GM19467 (cell line): Measurements from ENCODE around the gene NDOR1.
A peak's percentile ranks its signal among the peaks of the same experiment; 100 is the strongest.

Source experiments
- ATAC-seq: cut with Tn5 transposase; IDR thresholded peaks from one replicate; pipeline ENCODE4 v1.9.1; 2021; ENCODE audit warnings: mild to moderate bottlenecking, moderate library complexity; ENCODE audit not compliant: unreplicated experiment

NDOR1 gene

DNA sequence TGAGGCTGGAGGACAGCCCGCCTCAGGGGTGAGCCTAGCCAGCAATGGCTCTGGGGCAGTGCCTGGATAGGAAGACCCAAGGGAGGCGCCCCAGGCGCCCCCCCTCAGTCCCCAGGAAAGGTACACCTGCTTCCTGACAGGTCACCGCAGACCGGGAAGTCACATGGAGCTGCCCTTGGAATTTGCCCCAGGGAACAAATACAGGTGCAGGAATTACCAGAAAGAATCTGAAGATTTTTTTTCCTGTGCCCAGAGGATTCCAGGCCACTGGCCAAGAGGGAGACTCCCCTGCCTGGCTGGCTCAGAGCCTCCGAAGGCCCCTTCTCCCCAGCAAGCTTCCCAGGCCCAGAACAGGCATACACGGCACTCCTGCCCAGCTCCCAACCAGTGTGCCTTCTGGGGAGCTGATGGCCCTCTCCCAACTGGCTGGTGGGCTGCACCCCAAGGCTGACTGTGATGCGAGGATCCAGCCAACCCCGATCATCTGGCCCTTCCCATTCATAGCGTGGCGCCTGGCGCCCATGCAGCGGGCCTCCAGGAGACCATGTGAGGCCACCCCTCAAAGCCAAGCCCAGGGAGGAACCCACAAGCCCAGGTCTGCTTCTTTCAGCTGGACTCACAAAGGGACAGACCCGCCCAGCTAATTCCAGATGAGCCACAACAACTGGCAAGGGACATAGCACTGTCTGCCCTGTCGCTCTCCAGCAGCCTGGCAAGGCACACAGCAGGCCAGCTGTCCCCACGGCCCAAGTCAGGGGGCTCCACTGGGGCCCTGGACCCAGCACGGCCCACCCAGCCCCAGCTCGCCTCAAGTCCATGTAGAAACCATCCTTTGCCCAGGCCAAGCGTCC lies 7.2 kb upstream of the NDOR1 start:
- ATAC-seq, result no peak

- no peak for ATAC-seq
Observed at GRCh38 chr9:137198902-137199283, 6.6 kb upstream of the NDOR1 start.

DNA sequence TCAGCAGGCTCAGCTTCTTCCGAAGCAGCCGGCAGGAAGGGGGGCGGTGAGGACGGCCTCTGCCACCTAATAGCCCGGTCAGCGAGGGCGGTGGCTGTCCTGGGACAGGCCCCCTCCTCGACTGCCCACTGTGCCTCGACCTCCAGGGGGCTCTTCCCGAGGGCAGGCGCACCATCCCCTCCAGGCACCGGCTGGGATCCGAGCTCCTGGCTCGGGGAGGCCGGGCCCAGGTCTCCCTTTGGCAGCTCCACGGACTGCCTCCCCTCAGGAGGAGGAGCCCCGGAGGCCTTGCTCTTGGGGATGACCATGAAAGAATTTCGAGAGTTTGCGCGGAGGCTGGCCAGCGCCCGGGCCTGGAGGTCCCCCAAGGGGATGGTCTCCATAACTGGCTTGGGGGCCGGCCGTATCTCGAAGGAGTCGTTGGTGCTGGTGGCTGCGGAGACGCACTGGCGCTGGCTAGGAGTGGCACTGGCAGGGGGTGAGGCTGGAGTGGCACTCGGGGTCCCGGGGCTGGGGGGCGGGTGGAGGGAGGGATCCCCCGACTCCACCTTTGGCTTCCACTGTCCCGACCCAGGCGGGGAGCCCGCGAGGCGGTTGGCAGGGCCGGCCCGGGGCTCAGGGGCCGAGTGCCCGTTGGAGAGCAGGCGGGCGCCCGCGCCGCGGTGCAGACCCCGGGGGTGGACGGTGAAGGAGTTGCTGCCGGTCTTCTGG lies 5.9 kb upstream of the NDOR1 start:
- no peak for ATAC-seq

DNA sequence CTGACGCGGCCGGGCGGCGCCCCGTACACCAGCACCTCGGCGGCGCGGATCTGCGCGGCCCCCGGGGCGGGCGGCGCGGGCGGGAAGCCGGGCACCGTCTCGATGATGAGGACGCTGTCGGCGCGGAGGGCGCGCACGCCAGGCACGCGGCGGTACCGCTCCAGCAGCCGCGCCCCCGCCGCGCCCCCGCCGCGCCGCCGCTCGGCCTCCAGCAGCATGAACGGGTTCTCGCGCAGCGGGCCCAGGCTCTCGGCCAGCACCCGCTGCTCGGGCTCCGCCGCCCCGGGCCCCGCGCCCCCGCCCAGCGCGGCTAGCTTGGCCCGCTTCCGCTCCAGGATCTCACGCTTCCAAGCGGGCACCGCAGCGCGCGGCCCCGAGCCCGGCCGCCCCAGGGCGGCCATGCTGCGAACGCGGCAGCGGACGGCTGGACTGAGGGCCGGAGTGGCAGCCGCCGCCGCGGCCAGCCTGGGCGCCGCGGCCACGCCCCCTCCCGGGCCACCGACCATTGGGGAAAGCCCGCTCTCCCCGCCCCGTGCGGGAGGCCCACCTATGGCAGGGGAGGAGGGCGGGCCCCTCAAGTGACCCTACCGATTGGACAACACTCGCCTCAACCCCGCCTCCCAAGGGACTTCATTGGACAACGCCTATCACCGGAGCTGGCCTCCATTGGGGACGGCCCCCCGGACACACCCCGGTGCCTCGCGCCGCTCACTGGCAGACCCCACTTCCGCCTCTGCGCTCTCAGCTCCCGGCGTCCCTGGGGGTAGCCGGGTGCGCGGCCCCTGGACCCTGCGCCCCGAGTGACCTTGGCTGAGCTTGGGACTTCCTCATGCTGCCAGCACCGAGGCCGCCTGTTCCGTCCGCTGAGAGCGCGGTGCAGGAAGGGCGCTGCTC lies 4.9 kb upstream of the NDOR1 start, which contains the start of gene TPRN:
Gene TPRN, minus strand, starts transcription at position 431 of the 894 bp plus-strand sequence. Its CDS starts 30 bp downstream, at position 401.
- ATAC-seq, result peak; percentile 82

GRCh38 chr9:137201205-137201868 lies 4.2 kb upstream of the NDOR1 start:
- ATAC-seq, result no peak

GRCh38 chr9:137202966-137203365 lies 2.5 kb upstream of the NDOR1 start:
- ATAC-seq, result no peak

DNA sequence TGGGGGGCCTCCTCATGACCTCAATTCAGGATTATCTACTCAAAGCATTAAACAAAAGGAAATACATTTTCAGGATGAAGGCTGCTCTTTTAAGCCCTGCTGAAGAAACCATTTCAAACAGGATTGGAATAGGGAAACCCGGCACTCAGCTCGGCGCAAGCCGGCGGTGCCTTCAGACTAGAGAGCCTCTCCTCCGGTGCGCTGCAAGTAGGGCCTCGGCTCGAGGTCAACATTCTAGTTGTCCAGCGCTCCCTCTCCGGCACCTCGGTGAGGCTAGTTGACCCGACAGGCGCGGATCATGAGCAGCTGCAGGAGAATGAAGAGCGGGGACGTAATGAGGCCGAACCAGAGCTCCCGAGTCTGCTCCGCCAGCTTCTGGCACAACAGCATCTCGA lies 772 bp upstream of the NDOR1 start:
- ATAC-seq, result no peak

DNA sequence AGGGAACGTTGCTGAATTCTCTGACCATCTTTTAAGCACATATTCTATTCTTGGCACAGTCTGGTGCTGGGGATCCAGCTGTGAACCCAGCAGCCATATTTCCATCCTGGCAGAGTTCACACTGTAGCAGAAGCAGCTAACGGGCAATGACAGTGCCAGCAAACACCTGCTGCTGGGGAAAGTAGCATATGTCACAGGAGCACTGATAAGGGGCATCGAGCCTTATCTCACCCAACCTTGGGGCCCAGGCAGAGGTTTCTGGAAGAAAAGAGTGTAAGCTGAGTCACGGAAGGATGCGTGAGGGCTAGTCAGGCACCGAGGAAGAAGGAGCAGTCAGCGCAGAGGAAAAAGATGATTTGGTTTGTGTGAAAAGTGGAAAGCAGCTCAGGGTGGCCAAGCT lies 1.1 kb downstream of the NDOR1 start:
- ATAC-seq, result no peak

GRCh38 chr9:137211532-137211931 lies 6.0 kb downstream of the NDOR1 start:
- ATAC-seq, result no peak

- ATAC-seq, result no peak
Observed at GRCh38 chr9:137212520-137212919, 7.0 kb downstream of the NDOR1 start.

DNA sequence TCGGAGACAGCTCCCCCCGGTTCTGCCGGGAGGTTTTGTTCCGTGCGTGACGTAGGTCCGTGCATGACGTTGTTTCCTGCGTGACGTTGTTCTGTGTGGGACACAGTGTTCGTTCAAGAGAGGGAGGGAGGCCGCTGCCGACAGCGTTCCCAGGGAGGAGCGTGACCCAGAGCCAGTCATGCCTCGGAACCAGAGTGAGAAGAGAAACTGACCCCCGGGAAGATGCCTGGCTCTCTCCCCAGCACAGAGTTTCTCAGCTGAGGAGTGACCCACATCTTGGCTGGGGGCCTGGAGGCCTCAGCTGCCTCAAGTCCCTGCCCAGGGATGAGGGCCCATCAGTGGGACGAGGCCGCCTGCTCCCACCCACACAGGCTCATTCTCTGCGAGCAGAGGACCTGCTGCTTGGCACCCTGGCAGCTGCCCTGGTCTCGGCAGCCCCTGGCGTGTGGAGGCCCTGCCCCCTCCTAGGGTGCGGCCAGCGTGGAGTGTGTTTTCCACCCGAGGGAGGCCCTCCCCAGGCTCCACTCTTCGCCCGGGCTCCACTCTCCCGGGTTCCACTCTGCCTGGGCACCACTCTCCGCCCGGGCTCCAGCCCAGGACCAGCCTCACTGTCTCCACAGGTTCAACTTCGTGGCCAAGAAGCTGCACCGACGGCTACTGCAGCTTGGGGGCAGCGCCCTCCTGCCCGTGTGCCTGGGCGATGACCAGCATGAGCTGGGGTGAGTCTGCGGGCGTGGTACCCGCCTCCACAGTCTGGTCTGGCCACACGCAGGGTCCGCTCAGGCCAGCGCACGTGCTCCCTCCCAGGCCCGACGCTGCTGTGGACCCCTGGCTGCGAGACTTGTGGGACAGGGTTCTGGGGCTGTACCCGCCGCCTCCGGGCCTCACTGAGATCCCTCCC lies 7.9 kb downstream of the NDOR1 start:
- no peak for ATAC-seq

GRCh38 chr9:137214620-137215019 lies 9.1 kb downstream of the NDOR1 start:
- no peak for ATAC-seq

DNA sequence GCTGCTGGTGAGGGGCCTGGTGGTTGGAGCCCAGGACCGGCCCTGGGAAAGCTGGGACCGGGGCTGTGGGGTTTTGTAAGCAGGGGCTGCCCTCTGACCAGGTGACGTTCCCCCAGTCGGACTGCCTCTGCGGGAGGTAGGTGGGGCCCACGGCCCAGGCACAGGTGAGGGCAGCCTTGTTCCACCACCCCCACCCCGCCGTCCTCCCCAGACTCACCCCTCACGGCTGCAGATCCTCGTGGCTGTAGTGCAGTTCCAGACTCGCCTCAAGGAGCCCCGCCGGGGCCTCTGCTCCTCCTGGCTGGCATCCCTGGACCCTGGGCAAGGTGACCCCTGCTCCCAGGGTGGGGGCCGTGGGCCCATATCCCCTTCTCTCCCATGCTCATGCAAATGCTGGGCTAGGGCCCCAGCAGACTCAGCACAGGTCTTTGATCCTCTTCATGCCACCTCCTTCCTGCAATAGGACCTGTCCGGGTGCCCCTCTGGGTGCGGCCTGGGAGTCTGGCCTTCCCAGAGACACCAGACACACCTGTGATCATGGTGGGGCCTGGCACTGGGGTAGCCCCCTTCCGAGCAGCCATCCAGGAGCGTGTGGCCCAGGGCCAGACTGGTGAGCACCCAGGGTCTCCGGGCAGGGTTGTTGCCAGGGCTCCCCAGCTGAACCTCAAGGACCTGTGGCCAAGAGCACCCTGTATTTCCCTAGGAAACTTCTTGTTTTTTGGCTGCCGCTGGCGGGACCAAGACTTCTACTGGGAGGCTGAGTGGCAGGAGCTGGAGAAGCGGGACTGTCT lies 9.9 kb downstream of the NDOR1 start:
- ATAC-seq, result no peak

DNA sequence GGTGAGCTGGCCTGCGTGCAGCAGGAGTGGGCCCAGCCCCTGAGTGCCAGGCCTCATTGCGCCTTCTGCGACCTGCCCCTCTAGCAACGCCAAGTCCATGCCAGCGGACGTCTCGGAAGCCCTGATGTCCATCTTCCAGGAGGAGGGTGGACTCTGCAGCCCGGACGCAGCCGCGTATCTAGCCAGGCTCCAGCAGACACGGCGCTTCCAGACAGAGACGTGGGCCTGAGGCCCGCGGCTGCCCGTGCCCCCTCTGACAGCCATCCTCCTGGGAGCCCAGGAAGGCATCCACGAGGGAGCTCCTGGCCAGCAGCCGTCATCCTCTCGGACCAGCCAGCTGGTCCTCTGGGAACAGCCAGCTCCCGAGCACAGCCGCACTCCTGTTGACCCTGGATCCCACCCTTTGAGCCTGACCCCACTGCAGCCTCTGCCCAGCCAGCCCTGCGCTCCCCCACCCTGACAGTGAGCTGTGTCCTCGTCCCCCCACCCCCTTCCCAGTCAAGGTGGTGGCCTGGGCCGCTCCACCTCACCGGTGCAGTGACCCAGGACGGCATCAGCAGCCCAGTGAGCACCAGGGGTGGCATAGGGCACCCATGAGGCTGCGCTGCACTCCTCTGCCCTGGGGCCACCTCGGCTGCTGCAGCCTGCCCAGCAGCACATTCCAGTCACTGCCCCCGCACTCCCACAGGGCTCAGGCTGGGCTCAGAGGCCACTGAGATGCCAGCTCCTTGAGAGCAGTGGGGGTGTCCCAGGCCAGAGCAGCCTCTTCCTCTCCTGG lies 10.9 kb downstream of the NDOR1 start:
- no peak for ATAC-seq

DNA sequence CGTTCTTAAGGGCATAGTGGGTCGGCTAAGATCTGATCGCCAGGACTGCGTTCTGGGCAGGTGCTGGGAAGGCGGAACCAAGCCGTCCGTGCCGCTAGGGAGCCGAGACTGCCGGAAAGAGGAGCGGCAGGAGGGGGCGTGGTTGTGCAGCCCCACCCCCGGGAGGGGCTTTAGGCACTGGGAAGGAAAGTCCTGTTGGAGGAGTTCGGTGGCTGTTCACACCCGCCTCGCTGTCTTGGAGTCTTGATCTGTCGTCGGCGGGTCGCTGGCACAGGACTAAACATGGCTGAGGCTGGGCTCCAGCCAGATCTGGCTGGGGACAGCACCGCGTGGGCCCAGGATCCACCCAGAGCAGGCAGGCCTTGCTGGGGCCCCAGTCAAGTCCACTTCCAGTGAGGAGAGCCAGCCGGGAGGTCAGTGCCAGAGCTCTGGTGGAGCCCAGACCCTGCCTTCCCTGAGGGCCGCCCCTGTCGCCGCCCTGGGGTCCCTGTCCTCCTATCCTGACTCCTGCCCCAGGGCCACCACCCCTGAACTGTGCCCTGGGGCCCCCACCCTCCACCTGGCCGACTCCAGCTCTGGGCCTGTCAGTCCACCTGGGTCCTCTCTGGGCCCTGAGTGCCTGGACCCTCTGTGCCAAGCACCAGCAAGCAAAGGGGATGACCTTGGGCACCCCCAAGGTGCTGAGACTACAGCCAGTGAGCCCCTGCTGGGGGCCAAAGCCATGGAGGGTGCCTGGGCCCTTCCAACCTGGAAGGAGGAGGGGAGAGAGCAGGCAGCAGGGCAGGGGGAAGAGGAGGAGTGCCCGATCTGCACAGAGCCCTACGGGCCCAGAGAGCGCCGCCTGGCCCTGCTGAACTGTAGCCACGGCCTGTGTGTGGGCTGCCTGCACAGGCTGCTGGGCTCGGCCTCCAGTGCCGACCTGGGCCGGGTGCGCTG lies 12.0 kb downstream of the NDOR1 start:
- no peak for ATAC-seq

- ATAC-seq, result no peak
Observed at GRCh38 chr9:137218212-137218753, 12.8 kb downstream of the NDOR1 start.
